Measurements from ENCODE around the gene CCDC27. TPM values are rescaled to one million over a fixed set of nuclear protein-coding genes. Genes with fewer than 3 reads are reported as not detected.

Gene CCDC27
- total RNA-seq, 1 donor from 2014 or later, result not detected

- no peak for DNase-seq
Observed at GRCh38 chr1:3718764-3719163, 33.5 kb upstream of the CCDC27 start.

DNA sequence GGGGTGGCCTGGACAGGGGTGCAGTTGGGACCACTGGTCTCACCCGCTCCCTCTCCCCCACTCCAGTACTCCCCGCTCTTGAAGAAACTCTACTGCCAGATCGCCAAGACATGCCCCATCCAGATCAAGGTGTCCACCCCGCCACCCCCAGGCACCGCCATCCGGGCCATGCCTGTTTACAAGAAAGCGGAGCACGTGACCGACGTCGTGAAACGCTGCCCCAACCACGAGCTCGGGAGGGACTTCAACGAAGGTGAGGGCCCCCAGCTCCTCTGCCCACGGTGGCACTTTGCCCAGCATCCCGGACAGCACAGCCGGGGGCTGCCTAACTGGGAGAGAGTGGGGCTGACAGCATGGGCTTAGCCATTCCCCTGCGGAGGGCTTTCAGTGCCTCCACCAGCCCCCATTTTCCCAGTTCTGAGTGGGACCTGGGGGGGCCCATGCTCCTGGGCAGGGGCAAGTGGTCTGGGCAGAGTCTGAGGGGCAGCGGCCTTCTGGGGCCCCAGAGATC, 30.2 kb upstream of the CCDC27 start:
- no peak for DNase-seq

GRCh38 chr1:3722846-3723245, 29.4 kb upstream of the CCDC27 start:
- DNase-seq, result no peak

DNA sequence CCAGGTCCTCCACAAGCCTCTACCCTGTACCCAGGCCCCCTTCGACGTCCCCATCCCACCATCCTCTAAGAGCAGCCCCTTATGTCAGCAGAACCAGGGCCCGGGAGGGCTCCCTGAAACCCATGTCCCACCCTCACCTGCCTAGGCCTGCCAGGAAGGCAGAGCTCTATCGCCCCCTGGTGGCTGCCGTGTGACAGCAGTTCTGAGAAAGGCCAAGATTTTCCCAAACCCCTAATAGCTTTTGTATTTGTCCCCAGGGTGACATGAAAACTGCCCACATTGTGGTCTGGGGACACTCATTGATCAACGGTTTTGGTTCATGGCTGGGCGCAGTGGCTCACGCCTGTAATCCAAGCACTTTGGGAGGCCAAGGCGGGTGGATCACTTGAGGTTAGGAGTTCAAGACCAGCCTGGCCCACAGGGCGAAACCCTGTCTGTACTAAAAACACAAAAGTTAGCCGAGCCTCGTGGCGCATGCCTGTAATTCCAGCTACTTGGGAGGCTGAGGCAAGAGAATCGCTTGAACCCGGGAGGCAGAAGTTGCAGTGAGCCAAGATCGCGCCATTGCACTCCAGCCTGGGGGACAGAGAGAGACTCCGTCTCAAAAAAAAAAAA, 27.7 kb upstream of the CCDC27 start:
- peak; percentile 86 for DNase-seq

- DNase-seq, result no peak
Observed at GRCh38 chr1:3725366-3725765, 26.9 kb upstream of the CCDC27 start.

DNA sequence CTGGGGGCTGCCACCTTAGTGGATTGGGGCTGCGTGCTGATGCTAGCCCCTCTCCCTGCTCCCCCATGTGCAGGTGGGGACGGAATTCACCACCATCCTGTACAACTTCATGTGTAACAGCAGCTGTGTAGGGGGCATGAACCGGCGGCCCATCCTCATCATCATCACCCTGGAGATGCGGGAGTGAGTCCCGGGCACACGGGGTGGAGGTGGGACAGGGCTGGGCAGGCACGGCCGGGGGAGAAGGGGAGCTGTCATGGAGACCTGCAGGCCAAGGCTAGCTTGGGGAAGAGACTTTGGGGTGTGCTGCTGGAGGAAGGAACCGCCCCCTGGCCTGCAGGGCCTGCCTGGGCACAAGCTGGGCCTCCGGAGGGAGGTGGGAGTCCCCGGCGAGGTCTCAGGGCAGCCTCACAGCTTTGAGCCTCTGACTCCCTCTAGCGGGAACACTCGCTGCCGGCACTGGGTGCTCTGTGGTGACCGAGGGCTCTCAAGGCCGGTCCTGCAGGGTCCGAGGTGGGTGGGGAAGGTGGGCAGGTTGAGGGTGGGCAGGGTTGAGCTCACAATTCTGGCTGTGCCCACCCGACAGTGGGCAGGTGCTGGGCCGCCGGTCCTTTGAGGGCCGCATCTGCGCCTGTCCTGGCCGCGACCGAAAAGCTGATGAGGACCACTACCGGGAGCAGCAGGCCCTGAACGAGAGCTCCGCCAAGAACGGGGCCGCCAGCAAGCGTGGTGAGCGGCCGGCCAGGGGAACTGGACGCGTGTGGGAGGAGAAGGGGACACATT, 25.0 kb upstream of the CCDC27 start:
- DNase-seq, result peak; percentile 37

DNA sequence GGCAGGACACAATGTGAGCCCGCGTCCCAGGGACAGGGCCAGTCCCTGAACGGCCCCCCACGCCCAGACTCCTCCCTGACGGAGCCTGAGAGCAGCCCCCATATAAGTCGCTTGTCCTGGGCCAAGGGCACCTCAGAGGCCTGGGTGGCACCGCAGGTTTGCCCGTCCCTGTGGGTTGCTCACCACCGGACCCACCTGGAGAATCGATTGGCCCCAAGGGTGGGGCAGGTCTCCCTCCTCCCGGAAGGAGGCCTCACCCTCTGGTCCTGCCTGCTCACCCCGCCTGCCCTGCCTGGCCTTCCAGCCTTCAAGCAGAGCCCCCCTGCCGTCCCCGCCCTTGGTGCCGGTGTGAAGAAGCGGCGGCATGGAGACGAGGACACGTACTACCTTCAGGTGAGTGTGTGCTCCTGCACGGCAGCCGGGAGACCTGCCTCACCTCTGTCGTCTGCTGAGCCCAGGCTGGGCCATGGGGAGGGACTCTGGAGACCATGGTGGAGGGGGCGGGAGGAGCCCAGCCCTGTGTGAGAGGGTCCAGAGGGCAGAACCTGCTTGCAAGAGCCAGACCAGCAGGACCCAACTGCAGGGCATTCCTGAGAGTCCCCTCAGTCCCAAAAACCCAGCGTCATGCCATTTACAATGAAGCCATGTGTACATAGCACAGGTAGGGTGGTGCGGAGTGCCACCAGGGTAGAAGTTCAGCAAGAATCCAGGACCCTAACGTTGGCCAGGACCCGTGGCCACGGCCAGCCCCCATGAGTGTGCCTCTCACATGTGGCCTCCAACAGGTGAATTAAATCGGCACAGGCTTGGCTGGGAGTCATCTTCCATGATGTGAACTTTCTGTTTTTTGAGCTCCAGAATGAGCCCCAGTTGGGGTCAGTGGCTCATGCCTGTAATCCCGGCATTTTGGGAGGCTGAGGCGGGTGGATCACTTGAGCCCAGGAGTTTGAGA, 24.1 kb upstream of the CCDC27 start:
- DNase-seq, result no peak

DNA sequence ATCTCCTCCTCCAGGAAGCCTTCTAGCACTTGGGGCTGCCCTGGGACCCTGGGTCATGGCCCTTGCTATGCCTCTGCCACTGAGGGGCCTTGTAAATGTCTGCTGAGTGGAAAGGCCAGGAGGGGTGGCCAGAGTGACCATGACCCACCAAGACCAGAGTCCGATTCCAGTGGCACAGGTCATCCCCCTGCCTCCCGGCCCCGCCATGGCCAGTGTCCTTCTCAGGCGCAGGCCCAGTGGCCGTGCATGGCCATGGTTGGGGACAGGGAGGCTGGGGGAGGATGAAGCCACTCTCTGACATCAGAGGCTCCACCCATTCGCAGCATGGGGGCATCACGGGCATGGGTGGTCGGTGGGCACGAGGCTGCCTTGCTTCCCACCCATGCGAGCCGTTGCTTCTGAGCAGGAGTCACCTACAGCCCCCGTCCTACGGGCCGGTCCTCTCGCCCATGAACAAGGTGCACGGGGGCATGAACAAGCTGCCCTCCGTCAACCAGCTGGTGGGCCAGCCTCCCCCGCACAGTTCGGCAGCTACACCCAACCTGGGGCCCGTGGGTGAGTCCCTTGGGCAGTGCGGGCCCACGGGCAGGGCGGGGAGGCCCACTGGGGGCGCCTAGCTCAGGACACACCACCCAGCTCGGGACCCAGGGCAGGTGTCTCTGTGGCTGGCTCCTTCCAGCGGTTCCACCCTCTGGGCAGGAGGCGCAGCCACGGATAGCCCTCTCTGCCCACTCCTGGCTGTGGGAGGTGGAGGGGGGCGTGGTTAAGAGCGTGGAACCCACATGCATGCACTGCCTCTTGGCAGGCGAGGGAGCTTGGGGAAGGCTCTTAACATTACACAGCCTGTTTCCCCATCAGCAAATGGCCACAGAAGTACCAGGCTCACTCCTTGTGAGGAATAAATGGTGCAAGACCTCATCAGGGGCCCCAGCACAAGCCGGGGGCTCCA, 22.4 kb upstream of the CCDC27 start:
- no peak for DNase-seq

DNA sequence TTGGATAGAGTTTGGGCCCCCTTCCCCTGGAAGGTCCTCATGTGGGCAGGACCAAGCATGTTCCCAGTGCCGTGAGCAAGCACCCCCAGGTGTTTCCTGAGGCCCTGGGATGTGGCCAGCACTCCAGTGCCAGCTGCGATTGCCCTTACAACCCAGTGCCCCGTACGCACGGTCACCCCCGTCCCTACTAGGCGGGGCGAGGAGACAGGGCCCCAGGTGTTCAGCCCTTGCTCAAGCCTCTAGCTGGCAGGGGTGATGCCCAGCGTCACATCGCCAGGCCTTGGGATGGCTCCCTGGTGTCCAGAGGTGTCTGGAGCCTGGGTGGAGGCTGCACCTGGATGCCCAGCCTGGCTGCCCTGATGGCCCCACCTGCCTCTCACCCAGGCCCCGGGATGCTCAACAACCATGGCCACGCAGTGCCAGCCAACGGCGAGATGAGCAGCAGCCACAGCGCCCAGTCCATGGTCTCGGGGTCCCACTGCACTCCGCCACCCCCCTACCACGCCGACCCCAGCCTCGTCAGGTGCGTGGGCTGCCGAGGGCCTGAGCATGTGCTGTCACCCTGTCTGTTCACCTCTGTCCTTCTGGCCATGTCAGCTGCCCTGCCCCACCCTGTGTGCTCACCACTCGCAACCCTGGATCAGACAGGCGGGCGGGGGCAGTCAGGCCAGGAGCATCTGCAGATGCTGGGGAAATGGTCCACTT, 21.6 kb upstream of the CCDC27 start:
- no peak for DNase-seq

DNA sequence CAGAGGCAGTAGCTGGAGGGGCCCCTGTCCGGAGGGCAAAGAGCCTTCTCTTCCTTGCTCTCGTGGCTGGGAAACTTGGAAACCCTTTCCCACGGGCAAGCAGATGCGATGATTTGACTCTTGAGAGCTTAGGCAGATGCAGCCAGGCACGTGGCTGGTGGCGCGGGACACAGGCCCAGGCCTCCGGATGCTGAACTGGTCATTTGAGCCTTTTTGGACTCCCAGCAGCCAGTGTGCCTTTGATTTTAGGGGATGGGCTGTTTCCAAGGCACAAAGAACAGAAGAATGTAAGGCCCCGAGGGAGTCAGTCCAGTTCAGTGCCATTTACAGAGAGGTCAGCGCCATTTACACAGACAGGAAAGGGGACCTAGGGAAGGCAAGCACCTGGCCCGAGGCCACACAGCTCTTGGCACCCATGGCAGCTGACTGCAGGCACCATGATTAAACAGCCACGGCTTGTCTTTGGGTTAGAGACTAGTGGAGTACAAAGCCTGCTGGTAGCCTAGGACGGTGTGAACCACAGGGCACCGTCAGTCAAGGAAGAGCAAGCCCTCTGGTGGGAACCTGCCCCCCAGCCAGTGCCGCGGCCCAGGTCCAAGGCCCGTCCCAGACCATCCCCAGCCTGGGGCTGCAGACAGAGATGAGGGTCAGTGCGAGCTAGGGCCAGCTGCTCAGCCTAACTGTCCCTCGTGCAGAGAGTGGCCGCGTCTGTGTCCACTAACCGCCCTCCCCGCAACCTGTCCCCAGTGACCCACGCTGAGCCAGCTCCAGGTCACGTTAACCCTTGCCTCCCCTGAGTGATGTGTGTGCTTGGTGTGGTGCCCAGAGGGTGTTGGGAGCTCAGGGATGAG, 20.4 kb upstream of the CCDC27 start:
- DNase-seq, result no peak

- no peak for DNase-seq
Observed at GRCh38 chr1:3732434-3733093, 19.7 kb upstream of the CCDC27 start.

- DNase-seq, result no peak
Observed at GRCh38 chr1:3733094-3733882, 19.0 kb upstream of the CCDC27 start.

- DNase-seq, result no peak
Observed at GRCh38 chr1:3733883-3734589, 18.2 kb upstream of the CCDC27 start.

DNA sequence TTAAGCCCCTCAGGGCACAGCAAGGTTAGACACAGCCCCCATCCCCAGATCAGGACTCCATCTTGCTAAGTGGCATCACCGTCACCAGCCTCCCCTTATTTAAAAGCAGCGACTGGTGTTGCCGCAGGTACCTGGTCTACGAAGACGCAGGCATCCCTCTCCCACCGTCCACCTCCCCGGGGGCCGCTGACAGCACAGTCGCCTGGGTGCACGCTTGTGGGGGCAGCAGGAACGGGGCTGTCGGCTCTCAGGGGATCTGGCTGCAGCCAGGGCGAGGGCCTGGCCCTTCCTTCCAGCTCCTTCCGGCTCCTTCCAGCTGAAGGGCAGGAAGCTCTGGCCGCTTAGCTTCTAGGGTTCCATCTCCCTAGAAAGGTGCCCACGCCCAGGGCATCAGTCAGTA, 17.6 kb upstream of the CCDC27 start:
- no peak for DNase-seq

DNA sequence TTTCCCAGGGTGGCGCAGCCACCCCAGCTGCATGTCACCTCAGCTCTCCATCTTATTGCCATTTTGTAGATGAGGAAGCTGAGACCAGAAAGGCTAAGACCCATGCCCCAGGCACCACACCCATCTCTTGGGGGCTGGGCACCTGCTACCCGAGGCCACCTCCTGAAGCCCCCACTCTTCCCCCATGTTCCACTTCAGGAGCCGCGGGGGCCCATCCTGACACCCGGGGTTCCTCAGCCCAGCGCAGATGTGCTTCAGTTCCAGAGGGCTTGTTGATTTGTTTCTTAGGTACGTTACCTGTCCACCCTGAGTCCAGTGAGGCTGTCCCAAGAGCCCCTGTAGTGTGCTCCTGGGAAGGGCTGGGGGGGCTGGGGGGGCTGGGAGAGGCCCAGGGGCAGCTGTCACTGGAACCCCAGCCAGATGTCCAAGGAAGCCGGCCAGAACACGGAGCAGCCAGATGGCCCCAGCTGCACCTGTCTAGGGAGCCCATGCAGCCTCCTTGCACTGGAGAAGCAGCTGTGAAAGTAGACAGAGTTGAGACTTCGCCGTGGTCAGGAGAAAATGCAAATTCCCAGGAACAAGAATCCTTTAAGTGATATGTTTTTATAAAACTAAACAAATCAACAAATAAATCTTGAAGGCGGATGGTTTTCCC, 17.1 kb upstream of the CCDC27 start:
- DNase-seq, result peak; percentile 87

GRCh38 chr1:3735688-3736087, 16.6 kb upstream of the CCDC27 start:
- DNase-seq, result peak; percentile 58

DNA sequence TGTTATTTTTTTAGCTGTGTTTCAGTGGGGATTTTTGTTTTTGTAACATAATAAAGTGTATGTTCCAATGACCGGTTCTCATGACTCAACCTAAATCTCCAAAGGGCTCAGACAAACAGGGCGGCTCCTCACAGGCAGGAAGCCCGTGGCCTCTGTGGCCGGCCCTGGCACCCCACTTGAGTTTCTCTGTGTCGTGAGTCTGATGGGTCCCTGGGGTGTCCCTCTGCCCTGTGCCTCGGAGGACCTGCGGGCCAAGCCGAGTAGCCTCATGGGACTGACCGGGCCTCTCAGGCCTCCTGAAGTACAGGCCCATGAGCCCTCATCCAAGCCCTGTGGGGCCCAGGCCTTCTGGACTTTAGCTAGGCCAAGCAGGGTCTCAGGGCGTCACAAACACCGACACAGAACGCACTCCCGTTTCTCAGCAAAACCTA, 16.1 kb upstream of the CCDC27 start:
- DNase-seq, result no peak
